GM04504 (cell line): Measurements from ENCODE around the gene SEC14L6.
A peak's percentile ranks its signal among the peaks of the same experiment; 100 is the strongest.
"Not testable (repeated sequence)": the region's sequence is repeated elsewhere in the genome, so short reads cannot be mapped to it uniquely, and the experiment has no call there.

Experiments used
- DNase-seq: peaks from one replicate; pipeline ENCODE4 v3.0.0-alpha.2; 2012; ENCODE audit warnings: low read depth

SEC14L6 gene

DNA sequence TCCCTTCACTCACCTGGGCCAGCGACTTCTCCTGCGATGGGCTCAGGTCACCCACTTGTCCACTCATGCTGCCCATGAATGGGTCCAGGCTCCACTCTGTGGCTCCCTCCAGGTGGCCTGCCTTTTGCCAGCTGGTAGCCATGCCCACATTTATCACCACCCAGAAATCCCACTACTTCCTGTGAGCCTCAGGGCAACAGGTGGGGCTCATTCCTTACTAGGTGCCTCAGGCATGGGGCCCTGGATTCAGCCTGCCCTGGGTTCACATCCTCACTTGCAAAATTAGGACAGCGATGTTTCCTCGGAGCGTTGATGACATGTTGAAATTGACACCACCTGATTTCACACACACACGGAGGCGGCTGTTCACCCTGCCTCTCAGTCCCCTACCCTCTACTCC, at the start of gene SEC14L6:
SEC14L6 (minus strand) TSS at position 126 of the 400 bp plus-strand sequence; CDS start at position 67, 59 bp downstream.
- DNase-seq: no peak

DNA sequence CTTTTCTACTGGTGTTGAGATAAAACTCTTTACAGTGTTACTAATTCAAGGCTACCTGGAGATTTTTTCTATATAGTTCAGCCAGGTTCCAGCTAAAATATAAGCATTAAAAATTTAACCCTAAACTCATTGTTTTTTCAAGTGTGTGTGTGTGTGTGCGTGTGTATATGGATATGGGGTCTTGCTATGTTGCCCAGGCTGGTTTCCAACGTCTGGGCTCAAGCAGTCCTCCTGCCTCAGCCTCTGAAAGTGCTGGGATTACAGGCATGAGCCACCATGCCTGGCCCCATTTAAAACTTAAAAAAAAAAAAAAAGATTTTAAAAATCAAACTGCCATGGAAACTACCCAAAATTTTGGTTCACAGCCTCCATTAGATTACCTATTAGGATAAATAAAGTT, 49.7 kb upstream of the SEC14L6 start:
- no peak for DNase-seq

- DNase-seq: not testable (repeated sequence)
Observed at GRCh38 chr22:30592360-30592713, 45.8 kb upstream of the SEC14L6 start.

GRCh38 chr22:30591588-30592359, 45.2 kb upstream of the SEC14L6 start, which contains the start of gene PES1:
PES1 (minus strand) TSS chr22:30591910; CDS start chr22:30591833, 77 bp downstream.
- DNase-seq: peak; percentile 96

DNA sequence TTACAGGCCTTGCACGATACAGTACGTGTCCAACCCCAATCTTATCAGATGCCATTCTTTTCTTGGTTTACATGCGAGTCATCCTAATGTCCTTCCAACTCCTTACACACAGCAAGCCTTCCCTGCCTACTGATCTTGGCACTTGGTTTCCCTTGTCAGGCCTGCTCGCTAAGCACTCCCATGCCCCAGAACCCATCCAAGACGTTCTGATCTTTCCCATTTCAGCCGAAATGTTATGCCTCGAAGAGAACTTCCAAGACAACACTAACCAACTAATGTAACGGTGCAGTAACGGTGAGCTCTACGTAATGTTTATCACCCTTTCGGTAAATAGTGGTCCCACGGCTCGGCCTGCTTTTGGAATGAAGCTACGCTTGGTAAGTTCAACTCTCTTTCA, 44.6 kb upstream of the SEC14L6 start:
- DNase-seq: no peak

DNA sequence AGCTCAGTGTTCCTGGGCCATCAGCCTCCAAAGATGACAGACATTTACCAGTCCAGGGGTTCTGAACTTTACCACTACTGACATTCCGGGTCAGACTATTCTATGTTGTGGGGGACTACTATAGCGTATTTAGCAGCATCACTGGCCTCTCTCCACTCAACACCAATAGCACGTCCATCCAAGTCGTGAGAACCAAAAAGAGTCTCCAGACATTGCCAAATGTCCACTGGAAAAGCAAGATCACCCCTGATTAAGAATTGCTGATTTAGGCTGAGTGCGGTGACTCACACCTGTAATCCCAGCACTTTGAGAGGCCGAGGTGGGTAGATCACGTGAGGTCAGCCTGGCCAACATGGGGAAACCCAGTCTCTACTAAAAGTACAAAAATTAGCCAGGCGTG, 39.9 kb upstream of the SEC14L6 start:
- DNase-seq: no peak

DNA sequence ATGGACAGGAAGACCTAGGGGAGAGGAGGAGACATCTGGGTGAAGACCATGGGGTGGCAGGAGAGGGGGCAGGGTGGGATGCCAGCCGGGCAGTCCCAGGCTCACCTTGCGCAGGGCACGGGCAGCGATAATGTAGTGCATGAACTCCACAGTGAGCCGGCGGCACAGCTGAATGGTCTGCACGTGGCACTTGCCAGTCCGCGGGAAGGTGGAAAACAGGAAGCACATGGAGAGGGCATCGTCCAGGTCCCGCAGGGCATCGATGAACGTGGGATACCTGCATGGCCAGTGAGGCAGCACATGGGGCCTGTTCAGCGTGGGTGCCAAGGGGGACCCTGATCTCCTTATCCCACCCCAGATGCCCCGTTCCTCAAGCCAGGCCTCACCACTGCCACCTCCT, 37.9 kb upstream of the SEC14L6 start:
- no peak for DNase-seq

GRCh38 chr22:30582788-30583545, 36.4 kb upstream of the SEC14L6 start:
- no peak for DNase-seq

DNA sequence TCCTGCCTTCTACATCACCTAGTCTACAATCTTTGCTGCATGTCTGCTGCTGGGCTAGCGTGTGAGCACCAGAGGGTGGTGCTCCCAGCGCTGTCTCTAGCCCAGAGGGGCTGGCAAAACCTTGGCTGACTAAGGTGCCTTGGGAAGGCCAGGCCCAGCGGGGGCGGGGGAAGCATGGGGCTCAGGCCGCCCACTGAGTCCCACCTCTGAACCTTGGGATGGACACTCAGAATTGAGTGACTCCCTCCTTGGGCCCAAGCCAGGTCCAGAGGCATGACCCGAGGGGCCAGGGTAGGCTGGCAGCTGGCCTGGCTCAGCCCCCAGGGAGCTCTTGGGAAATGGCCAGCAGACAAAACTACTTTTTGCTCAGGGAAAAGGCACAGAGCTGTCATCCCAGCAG, 35.5 kb upstream of the SEC14L6 start:
- DNase-seq: no peak

DNA sequence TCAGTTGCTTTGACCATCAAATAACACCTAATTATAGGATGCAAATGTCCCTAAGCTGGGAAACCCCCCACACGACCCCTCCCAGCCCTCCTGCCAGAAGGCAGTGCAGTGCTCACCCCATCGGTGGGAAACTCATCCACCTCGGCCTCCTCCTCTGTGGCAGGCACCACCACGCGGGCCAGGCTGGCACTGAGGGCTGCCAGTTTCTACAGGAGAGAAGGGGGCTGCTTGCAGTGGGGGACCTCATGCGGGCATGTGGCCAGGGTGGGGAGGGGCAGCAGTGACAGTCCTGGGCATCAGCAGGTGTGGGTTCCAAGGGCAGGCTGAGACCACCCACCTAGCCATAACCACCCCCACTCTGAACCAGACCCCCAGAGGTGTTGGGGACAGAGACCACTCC, 34.4 kb upstream of the SEC14L6 start:
- DNase-seq: no peak

DNA sequence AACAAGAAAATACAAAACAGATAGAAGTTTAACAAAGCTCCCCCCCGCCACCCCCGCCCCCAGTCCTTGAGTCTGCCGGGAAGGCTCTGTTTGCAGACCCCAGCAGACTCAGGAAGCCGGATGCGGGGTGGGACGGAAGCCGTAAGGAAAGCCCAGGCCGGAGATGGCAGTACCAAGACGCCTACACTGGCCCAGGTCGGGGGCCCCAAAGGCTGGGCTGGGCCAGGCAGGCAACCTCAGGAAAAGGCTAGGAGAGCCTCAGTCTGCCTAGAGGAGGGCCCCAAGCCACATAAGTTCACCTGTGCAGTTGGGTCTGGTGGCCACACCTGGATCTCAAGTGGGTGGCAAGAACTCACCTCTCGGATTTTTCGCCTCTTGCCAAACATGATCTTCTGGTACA, 31.9 kb upstream of the SEC14L6 start:
- DNase-seq: no peak

DNA sequence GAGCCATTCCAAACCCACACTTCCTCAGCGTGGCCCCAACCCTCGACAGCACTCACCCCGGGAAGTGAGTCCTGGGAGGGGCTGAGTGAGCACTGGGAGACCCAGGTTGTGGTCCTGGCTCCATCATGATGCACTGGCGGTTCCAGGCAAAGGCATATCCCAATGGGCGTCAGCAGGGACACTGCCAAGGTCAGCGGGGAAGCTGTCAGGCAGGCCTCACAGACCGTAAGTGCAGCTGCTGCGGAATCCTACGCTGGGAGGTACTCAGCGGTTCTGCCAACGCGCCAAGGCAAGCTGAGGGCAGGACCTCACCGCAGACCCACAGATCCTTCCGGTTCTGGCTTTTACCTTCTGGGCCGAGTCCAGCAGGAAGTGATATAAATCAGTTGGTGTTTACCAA, 29.3 kb upstream of the SEC14L6 start:
- DNase-seq: no peak

GRCh38 chr22:30574997-30575671, 28.6 kb upstream of the SEC14L6 start:
- DNase-seq: peak; percentile 12

- no peak for DNase-seq
Observed at GRCh38 chr22:30574095-30574981, 27.8 kb upstream of the SEC14L6 start, which contains the start of gene GAL3ST1. GAL3ST1 (minus strand) TSS chr22:30574665; CDS start chr22:30557392, 17,273 bp downstream.

- DNase-seq: no peak
Observed at GRCh38 chr22:30573594-30574094, 27.1 kb upstream of the SEC14L6 start.

DNA sequence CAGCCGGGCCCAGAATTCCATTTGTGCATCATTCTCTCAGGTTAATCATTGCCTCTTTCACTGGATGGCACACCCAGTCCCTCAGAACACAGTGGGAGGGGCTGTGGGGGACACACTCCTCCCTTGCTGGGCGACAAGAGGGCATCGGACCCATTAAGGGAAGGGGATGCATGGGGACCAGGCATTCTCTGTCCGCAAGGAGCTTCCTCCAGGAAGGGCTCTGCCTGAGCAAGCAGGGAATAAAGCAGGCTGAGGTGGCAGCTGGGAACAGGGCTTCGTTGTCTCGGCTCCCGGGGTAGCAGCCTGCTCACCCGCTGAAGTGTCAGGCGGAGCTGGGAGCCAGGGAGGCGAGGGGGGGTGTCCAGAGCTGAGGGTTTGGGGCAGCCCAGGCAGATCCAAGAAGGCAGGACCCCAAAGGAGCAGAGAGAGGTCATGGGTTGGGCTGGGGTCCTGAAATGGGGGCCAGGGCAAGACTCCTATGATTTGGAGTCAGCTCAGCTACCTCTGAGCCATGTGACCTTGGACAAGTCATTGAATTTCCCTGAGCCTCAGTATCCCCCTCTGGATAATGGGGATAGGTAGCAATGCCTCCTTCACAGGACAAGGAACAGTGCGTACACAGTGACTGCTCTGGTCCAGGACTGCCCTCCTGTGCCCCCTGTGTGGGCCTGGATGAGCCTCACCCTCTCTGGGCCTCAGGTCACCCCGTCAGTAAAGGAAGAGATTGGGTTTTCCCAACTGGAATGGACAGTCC, 26.5 kb upstream of the SEC14L6 start:
- DNase-seq: no peak

- DNase-seq: no peak
Observed at GRCh38 chr22:30572210-30572609, 25.7 kb upstream of the SEC14L6 start.

- DNase-seq: no peak
Observed at GRCh38 chr22:30569674-30570202, 23.2 kb upstream of the SEC14L6 start.

DNA sequence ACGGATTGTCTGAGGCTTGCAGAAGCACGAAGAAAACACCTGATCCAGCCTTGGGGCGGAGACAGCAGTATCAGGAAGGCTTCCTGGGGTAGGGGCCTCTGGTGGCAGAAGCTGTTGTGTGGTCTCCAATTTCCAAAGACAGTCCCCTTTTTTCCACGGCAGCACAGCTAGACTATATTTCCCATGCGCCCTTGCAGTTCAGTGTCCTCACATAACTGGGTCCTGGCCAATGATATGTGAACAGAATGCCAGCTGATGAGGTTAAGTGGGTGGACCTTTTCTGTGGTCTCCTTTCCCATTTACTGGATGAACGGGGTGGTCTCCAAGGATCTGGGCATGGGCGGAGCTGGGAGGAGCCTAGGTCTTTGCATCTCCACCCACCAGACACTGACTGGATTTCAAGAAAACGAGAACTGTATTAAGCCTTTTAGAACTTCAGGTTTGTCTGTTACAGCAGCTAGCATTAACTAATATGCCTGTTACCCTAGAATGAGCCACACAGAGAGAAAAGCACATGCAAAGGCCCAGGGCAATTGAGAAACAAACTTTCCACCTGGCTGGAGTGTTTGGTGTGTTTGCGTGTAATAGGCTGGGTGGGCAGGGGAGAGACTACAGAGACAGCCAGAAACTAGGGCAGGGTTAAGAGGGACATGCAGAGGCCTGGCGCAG, 21.7 kb upstream of the SEC14L6 start:
- no peak for DNase-seq

DNA sequence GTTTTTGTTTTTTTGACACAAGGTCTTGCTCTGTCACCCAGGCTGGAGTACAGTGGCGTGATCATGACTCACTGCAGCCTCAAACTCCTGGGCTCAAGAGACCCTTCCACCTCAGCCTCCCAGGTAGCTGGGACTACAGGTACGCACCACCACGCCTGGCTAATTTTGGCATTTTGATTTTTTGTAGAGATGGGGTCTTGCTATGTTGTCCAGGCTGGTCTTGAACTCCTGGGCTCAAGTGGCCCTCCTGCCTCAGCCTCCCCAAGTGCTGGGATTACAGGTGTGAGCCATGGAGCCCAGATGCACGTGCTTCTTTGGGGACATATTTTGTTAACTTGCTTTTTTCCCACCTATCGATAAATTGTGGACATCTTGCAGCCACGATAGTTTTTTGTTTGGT, 20.7 kb upstream of the SEC14L6 start:
- DNase-seq: not testable (repeated sequence)
